SKM-1 treated with dmso at 0.1 percent for 144 hours (cell line): ENCODE results near the gene KLC4.
"Not testable (repeated sequence)": the region's sequence is repeated elsewhere in the genome, so short reads cannot be mapped to it uniquely, and the experiment has no call there.

Experiments used
- DNase-seq: peaks from one replicate; lab custom pipeline; 2025; ENCODE audit not compliant: unreplicated experiment; lab: John Stamatoyannopoulos, UW

Gene KLC4

DNA sequence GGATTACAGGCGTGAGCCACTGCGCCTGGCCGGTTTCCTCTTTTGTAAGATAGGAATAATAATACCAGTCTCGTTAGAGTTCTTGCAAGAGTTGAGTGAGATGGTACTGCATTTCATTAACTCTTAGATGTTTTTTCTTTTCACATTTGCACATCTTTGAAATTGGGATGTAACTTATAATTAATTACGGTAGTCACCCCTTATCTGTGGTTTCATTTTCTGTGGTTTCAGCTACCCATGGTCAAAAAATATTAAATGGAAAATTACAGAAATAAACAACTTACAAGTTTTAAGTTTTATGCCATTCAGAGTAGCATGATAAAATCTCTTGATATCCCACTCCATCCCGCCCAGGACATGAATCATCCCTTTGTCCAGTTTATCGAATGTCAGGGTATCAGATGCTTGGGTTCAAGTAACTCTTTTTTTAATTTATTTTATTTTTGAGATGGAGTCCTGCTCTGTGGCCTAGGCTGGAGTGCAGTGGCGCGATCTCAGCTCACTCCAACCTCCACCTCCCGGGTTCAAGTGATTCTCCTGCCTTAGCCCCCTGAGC is 32.1 kb downstream of the KLC4 start:
- no peak for DNase-seq

DNA sequence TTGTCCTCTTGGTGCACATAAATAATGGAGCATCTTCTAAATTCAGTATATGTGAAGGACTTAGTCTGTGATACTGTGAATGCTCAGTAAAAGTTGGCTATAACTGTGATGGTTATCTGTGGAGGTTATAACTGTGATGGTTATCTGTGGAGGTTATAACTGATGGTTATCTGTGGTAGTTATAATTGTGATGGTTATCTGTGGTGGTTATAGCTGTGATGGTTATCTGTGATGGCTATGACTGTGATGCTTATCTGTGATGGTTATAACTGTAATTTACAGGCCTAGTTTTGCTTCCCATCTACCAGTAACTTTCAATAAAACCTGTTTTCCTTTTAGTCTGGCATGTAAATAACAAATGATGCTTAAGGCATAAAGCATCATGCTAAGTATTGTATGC is 33.2 kb downstream of the KLC4 start:
- DNase-seq, result no peak

DNA sequence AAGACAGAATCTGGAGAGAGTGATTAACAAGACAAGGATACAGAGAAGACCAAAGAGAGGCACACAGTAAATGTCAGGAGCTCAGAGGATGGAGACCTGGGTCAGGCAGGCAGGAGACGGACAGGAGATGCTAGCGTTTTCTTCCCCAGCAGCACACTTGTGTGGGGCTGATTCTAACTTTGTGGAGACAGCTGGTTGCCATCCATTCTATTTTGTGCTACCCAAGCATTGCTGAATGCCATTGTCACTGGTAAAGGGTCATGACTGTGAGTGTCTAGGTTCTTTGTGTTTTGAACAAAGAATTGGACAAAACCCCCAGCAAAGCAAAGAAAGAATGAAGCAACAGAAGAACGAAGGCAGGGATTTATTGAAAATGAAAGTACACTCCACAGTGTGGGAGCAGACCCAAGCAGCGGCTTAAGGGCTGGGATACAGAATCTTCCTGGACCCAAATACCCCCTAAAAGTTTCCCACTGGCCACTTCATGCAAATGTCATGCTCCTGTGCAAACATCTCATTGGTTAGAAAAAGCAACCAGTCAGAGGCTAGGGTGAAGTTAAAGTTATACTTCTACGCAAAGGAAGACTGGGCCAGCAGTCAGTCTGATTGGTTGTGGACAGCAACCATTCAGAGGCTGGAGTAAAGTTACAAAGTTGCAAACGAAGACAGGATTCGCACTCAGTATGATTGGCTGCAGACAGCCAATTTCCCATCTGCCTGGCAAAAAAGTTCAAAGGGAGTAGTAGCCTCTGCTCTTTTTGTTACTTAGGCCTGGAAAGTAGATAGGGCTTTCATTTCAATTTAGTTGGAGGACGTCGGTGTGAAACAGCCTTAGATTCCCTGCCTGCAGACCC is 34.2 kb downstream of the KLC4 start:
- no peak for DNase-seq

DNA sequence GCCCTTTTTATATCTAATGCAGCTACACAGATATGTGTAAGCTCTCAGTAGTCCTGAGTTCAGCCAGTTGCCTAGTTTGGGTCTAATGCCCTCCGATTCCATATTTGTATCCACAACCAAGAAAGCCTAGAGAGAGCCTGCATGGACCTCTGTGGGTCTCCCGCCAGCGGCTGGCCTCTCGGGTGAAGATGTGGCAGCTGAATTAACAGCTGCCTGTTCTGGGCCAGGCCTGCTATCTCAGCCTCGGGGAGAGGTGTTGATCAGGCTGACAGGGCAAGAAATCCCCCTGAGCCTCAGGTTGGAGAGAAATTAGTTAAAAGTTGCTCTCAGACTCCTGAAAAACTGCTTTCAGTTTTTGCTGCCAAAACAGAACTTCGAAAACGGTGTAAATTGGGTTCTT is 36.5 kb downstream of the KLC4 start:
- no peak for DNase-seq

DNA sequence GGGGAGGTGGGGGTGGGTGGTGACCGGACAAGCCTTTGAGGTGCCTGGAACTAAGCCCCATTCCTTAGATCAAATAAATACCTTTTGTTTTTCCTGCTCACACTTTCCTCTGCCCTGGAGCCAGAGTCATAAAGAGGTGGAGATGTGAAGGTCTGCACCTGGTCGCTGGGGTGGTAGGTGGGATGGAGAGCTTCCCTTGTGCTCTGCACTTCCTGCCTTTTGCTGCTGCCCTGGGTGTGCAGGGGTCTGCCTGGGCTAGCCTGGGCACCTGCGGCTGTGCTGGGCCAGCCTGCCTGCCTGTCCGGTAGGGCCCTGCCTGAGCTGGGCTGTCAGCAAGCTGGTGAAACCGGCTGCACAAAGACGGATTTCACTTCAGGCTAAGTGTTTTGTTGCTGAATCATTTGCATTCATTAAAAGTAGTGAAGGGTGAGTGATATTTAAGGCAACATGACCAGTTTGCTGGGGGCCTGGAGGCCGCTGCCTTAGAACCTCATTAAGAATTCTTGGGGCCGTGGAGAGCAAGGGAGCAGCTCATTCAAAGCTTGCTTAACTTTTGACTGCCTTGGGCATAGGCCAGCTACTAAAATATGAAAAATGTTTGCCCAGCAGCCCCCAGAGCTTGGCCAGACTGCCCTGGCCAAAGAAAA is 37.1 kb downstream of the KLC4 start:
- DNase-seq, result no peak

DNA sequence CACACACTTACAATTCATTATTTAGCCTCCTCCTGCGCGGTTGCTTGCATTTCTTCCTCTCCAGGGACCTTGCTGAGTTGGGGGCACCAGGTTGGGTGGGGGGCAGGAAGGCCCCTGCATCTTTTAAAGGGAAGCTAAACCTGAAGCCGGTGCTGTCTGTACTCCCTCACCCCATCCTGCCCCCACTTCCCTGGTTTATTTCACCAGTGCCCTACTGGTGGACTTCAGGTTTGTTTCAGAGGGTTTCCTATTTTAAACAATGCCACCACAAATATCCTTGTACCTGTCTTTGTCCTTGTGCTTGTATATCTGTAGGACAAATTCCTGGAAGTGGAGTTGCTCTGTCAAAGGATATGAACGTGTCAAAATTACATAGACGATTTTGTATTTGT is 37.7 kb downstream of the KLC4 start:
- no peak for DNase-seq

DNA sequence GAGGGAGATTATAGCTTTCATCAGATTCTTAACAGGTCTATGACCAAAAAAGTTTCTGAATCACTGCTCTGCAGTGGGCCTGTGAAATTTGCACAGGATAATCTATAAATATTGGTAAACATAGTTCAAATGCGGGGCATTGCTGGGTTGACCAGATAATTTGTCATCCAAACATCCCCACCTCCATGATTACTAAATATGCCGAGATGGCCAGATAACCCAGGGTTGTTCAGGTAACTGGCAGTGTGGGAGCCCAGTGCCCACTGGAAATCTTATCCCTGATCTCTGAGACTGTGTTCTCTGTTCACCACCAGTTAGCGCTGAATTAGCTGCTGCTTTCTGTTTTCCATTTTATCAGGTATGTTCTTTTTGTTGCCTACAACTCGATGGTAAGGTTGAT is 38.1 kb downstream of the KLC4 start:
- no peak for DNase-seq

DNA sequence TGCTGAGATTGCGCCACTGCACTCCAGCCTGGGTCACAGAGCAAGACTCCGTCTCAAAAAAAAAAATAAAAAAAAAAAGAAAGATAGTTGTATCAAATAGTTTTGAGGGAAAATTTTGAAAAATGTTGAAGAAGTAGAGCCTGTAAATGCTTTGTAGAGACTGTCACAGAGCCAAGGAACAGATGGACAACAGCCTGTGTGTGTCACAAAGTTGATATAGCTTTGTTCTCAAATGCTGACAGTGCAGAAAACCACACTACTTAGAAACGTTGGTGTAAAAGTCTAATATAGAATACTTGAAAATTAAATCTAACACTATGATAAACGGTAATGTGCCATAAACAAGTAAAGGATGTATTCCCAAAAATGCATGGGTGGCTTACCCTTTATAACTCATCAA is 42.1 kb downstream of the KLC4 start:
- DNase-seq, result no peak

DNA sequence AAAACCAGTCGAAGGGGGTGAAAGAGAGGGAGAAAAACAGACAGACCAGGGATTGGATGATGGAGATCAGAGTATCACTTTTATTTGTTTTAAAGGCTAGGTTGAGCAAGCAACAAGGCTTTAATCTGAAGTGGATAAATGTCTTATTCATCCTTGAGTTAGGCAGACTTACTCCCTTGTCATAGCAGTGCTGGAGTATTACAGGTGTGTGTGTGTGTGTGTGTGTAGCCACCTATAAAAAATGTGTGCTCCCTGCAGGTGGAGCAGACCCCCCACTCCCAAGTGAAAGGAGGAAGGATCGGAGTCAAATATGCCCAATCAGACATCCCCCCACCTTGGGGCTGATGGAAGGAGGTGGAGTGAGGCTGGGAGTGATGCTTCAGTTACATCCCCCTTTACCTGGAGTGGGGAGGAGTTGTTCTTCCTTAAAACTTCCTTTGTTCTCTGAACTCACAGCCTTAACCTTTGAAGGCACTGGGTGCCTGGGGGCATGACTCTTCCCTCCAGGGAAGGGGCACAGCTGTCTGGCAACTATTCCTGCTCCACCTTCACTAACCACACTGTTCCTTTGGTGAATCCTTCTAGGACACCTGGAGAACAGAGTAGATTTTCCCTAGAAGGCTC is 43.9 kb downstream of the KLC4 start:
- no peak for DNase-seq

DNA sequence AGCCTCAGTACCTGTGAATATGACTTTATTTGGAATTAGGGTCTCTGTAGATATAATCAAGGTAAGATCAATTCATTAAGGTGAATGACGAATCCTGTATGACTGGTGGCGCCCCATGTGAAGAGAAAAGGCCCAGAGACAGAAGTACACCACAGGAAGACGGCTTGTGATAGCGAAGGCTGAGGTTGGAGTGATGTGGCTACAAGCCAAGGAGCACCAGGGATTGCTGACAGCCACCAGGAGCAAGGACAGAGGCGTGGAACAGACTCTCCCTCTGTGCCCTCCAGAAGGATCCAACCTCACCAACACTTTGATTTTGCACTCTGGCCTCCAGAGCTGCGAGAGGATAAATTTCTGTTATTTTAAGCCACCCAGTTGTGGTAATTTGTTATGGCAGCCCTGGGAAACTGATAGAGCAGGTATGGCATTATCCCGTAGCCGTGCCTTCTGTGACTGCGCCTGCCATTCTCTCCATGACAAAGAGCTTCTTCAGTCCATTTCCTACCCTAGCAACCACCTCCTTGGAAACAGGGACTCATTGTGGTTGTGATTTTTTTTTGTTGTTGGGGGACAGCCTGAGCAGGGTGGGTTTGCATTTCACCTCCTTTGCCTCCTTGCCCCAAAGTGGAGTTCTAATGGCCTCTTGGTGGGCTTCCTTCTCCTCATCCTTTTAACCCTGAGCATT is 46.2 kb downstream of the KLC4 start:
- no peak for DNase-seq

DNA sequence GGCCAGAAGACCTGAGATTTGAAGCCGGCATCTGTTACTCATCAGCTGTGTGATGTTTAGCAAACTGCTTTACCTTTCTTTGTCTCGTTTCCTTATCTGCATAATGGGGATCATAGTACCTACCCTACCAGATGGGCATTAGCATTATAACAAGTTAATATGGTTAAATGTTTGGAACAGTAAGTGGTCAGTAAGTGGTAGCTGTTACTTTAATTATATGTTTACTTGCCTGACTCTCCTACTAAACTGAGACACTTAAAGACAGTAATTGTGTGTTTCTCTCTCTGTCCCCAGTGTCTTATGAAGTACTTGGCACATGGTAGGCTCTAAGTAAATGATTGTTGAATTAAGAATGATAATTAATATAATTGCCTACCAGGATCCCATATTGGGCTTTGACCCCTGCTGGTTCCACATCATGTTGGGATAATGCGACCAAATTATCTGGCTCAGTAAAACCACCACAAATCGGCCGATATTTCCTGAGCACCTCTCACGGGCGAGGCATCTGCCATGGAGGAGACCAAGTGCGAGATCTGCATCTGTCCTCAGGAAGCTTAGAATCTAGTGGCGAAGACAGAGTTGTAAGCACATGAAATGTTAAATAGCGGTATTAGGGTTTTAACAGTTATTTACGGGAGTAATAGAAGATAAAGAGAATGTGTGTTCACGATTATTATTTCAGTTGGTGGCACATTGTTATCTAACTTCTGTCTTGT is 48.1 kb downstream of the KLC4 start:
- no peak for DNase-seq

DNA sequence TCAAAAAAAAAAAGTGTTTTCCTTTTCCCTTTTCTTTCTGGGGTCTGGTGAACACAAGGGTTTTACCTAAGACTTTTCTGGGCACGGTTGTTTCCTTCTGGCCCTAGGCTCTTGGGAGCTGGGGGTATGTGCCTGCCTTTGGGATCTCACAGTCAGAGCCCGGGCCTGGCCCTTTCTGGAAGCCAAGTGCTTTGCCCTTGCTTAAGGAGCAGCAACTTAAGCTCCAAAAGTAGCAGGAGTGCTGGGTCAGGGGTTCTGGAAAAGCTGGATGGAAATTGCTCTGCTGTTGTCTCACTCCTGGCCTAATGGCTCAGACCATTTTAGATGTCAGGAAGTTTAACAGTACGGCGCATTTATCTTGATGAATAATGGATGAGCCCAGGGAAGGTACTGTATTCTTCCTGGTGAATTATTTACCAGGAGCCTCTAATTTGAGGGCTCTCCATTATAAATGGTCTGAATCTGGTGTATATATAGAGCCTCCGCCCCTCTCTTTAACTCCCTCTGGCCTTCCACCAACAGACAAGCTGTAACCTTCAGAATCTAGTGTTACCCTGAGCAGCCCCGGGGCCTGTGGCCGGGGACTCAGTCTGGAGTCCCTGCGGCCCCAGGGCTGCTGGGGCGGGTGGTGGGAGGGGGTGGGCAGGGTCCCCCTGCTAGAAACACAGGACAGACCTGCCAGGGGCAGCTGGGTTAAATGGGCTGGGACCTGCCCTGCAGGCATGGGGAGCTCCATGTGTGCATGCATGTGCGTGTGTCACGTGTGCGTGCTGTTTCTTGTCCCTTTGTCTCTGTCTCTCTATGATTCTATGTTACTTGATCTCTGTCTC is 54.2 kb downstream of the KLC4 start:
- no peak for DNase-seq

DNA sequence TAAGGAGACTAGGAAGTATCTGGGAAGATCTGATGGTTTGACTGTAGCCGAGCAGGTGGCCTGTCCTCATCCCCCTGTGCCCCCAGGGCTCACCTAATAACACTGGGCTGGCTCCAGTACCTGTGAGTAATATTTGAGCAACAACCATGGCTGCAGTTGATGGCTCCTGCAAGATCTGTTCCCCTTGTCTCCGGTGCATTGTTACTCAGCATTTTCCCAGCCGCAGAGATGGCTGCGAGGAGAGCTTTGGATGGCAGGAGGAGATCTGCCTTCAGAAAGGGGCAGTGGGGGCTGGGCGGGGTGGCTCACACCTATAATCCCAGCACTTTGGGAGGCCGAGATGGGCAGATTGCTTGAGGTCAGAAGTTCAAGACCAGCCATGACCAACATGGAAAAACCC is 55.9 kb downstream of the KLC4 start:
- DNase-seq, result no peak

DNA sequence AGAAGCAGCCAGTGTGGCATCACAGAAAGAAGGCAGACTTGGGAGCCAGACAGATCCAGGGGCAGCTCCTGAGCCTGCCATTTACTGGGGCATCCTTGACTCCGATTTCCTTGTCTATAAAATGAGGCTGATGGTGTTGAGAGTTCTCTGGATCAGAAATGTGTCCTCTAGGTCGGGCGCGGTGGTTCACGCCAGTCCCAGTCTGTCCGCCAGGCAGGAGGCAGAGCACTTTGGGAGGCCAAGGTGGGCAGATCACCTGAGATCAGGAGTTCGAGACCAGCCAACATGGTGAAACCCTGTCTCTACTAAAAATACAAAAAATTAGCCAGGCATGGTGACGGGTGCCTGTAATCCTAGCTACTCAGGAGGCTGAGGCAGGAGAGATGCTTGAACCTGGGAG is 58.0 kb downstream of the KLC4 start:
- DNase-seq, result not testable (repeated sequence)

DNA sequence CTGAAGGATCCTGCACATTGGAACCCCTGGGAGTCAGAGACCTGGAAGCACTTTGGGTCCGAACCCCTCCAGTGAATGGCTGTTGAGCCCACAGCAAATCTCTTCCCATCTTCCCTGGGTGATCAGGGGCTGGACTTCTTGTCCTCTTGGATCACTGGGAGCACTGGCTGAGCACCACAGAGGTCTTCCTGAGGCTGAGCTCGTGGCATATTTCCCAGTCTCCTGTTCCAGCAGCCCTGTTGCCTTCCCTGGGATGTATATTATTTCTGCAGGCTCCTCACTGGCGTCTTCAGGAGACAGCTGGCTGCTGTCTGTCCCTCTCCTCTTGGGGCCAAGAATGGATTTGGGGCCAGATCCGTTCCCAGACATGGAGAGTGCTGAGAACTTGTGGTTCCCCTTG is 60.1 kb downstream of the KLC4 start:
- no peak for DNase-seq

DNA sequence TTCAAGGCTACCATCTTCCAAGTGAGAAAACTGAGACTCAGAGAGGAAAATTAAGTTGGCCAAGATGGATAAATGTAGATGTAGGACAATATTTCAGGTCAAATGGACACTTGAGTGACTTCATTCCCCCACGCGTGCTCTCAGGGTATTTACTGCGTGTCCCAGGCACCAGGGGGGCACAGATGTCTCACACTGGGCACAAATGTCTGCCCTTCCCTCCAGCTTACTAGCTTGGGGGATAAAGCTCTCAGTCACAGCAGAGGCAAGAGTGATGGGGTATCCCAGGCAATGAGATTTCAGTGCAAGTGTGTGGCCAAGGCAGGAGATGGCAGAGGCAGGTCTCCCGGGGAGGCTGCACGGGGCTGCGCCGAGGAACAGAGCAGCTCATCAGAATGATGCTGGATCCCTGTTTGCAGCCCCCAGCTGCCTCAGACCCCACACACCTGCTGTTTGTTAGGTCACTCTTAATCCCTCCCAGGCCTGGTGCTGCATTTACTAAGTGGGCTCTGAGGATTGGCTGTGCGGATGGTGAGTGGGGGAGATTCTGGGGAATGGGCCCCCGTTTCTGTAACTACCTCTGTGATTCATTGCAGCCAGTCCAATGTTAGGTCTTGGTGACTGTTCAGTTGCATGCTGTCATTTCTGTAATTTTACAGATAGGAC is 60.8 kb downstream of the KLC4 start:
- DNase-seq, result no peak

DNA sequence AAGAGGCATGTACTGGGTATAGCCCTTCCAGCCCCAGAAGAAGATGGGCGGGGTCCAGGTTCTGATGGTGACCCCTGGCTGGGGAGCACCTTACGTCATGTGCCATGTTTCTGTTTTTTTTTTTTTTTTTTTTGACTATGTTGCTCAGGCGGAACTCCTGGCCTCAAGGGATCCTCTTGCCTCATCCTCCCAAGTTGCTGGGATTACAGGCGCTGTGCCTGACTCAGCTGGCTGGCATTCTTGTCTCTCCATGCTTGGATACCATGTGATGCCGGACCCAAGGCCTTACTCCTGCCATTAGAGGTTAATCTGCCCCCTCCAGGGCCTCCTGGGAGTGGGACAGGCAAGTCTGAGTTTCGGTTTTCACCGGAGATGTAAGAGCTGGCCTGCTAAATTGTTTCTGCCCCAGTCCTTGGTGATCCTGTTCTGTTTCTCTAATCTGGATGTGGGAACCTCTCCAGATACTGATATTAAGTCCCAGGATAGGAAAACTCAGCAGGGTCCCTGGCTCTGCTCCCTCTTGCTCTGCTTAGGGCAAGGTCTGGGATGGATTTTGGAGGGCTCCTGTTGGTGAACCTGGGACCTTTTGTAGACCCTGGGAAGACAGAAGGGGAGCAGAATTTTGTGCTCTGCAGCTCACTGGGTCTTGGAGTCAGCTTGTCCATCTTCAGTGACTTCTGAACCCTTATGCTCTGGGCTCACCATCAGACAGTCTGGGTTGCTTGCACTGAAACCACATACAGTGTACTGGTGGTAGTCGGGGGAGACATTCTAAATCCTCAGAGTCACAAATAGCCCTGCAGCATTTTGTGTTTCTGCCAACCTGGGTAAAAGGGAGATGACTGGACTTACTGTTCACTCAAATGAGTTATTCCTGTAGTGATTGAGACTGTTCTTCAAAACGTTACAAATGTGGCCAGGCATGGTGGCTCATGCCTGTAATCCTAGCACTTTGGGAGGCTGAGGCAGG is 61.8 kb downstream of the KLC4 start:
- no peak for DNase-seq

DNA sequence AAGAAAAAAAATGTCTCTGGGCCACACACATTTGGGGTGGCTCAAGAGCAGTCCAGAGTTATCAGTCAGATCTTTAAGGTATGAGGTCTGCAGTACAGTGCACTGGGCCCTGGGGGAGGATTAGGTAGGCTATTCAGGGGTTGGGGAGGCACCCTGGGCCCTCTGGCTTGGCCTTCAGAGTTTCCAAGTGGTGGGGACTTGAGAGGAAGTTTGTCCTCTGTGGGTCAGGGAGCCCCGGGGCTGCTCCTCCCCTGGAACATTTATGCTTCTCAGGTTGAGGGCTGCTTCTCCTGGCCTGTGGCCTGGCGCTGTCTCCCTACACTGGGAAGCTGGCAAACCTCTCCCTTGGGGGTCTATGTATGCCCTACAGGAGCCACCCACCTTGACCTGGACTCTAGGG is 62.7 kb downstream of the KLC4 start:
- no peak for DNase-seq
